WTC11 (cell line): Measurements from ENCODE around the gene ASIC3. TPM values are rescaled to one million over a fixed set of nuclear protein-coding genes. Genes with fewer than 3 reads are reported as not detected.

Source experiments
- ATAC-seq: fragments of 200-7000 bp; cut with Tn5 transposase; 2 replicates; pipeline ENCODE4 v1.10.0; 2021; ENCODE audit warnings: mild to moderate bottlenecking, moderate library complexity
- CTCF ChIA-PET: fragments of 300-600 bp; sonication (Branson Sonifier 250); formaldehyde crosslinking; loops from one replicate; lab custom pipeline; 2021; ENCODE audit warnings: antibody characterized with exemption; lab: Charles Lee
- POLR2A ChIA-PET: fragments of 350-600 bp; sonication (Branson Sonifier 250); formaldehyde crosslinking; loops from one replicate; lab custom pipeline; 2021; ENCODE audit warnings: antibody characterized with exemption; lab: Charles Lee
- DNase-seq: peaks from one replicate; pipeline ENCODE4 v3.0.0; 2021; ENCODE audit warnings: low spot score
- H3K27ac Mint-ChIP-seq: 2 replicates; pipeline ENCODE4 v1.8.0; 2021; ENCODE audit warnings: mixed read lengths
- H3K27me3 Mint-ChIP-seq: 2 replicates; pipeline ENCODE4 v1.8.0; 2021; ENCODE audit warnings: low read depth, mild to moderate bottlenecking, moderate library complexity, mixed read lengths
- H3K36me3 Mint-ChIP-seq: 2 replicates; pipeline ENCODE4 v1.8.0; 2021; ENCODE audit warnings: mixed read lengths
- H3K4me1 Mint-ChIP-seq: 2 replicates; pipeline ENCODE4 v1.8.0; 2022; ENCODE audit warnings: mixed read lengths
- H3K4me3 Mint-ChIP-seq: 2 replicates; pipeline ENCODE4 v1.8.0; 2021; ENCODE audit warnings: mild to moderate bottlenecking, moderate library complexity, mixed read lengths
- H3K9me3 Mint-ChIP-seq: 2 replicates; pipeline ENCODE4 v1.8.0; 2021; ENCODE audit warnings: mixed read lengths
- ATF1 ChIP-seq: sonication (generic); formaldehyde crosslinking; IDR thresholded peaks from 2 replicates; pipeline ENCODE4 v1.8.1; 2023; ENCODE audit warnings: mild to moderate bottlenecking, moderate library complexity, missing genetic modification reagents
- CREM ChIP-seq: sonication (generic); formaldehyde crosslinking; IDR thresholded peaks from 2 replicates; pipeline ENCODE4 v1.8.1; 2022; ENCODE audit warnings: mild to moderate bottlenecking, missing genetic modification reagents, moderate library complexity
- ELF4 ChIP-seq: sonication (generic); formaldehyde crosslinking; IDR thresholded peaks from 2 replicates; pipeline ENCODE4 v1.8.1; 2022; ENCODE audit warnings: low read depth, mild to moderate bottlenecking, moderate library complexity, missing genetic modification reagents
- EMX1 ChIP-seq: fragments of 250-450 bp; sonication (Bioruptor Pico); IDR thresholded peaks from 2 replicates; pipeline ENCODE4 v1.8.0; 2021; ENCODE audit warnings: mild to moderate bottlenecking
- ERG ChIP-seq: fragments of 250-450 bp; sonication (Bioruptor Pico); IDR thresholded peaks from 2 replicates; pipeline ENCODE4 v1.8.0; 2021; ENCODE audit warnings: mild to moderate bottlenecking
- FOXJ3 ChIP-seq: sonication (generic); formaldehyde crosslinking; IDR thresholded peaks from 2 replicates; pipeline ENCODE4 v1.9.0; 2021; ENCODE audit warnings: missing genetic modification reagents, mild to moderate bottlenecking, borderline replicate concordance
- FOXP1 ChIP-seq: sonication (generic); formaldehyde crosslinking; IDR thresholded peaks from 2 replicates; pipeline ENCODE4 v1.8.0; 2022; ENCODE audit warnings: missing genetic modification reagents, mild to moderate bottlenecking, moderate library complexity, borderline replicate concordance
- FOXP4 ChIP-seq: sonication (generic); formaldehyde crosslinking; IDR thresholded peaks from 2 replicates; pipeline ENCODE4 v1.8.0; 2022; ENCODE audit warnings: mild to moderate bottlenecking, missing genetic modification reagents
- GABPB1 ChIP-seq: sonication (generic); formaldehyde crosslinking; IDR thresholded peaks from 2 replicates; pipeline ENCODE4 v1.8.1; 2023; ENCODE audit warnings: mild to moderate bottlenecking, missing genetic modification reagents
- PRRX2 ChIP-seq: fragments of 250-450 bp; sonication (Bioruptor Pico); IDR thresholded peaks from 2 replicates; pipeline ENCODE4 v1.8.0; 2021; ENCODE audit warnings: mild to moderate bottlenecking
- TEAD1 ChIP-seq: sonication (generic); formaldehyde crosslinking; IDR thresholded peaks from 2 replicates; pipeline ENCODE4 v1.8.0; 2022; ENCODE audit warnings: mild to moderate bottlenecking, missing genetic modification reagents
- ZNF263 ChIP-seq: sonication (generic); formaldehyde crosslinking; IDR thresholded peaks from 2 replicates; pipeline ENCODE4 v1.8.1; 2022; ENCODE audit warnings: low read depth, mild to moderate bottlenecking, moderate library complexity, missing genetic modification reagents
- total RNA-seq: library from RNA; stranded (reverse); gene quantifications from 3 replicates; pipeline ENCODE4 v1.2.3, GENCODE V29; 2021

Gene ASIC3
- total RNA-seq, 1 experiment from 2014 or later: 5.5 TPM

- TF ChIP-seq ATF1 (CRISPR knock-in tag): no peak
- no peak for TF ChIP-seq FOXJ3 (CRISPR knock-in tag)
- no peak for TF ChIP-seq PRRX2
Measured at GRCh38 chr7:151058781-151059366, 10.5 kb downstream of the ASIC3 start (continued).

- ChIA-PET POLR2A (interaction anchor here (1.1 kb wide), 1 partner anchor 21 kb away, joined by 3 read pairs; the partner anchor contains the start of gene FASTK), CTCF (interaction anchor here (1.0 to 3.5 kb wide), 8 partner anchors 8 to 97 kb away, joined by 3 to 12 read pairs (median 6); partner anchors contain the start of gene FASTK)
- Mint-ChIP-seq H3K4me3 (peak within 1 kb of the TSS; percentile 98), H3K27me3 (peaks cover 7% of the 10 kb centered on the region), H3K9me3 (no peaks in the 10 kb centered on the region), H3K36me3 (no peaks in the 10 kb centered on the region; the same call in 1 of the 2 replicates), H3K4me1 (peaks cover 43% of the 10 kb centered on the region), H3K27ac (peak within 1 kb of the TSS; percentile 93)
- TF ChIP-seq GABPB1 (no peak), ELF4 (CRISPR knock-in tag) (no peak), FOXP1 (CRISPR knock-in tag) (0 out of 2 replicates have a peak, but pooled peaks have one; percentile 16)
- ATAC-seq (no peak), DNase-seq (peak; percentile 76)
Measured at GRCh38 chr7:151059367-151060112, 11.2 kb downstream of the ASIC3 start, which contains the start of gene SLC4A2. TSS of gene SLC4A2 (plus strand) at chr7:151059589. CDS start at chr7:151061988, 2,399 bp downstream.

GRCh38 chr7:151060113-151060415, 11.7 kb downstream of the ASIC3 start:
- no peak for TF ChIP-seq ERG
- 0 out of 2 replicates have a peak, but pooled peaks have one; percentile 39 for TF ChIP-seq CREM (CRISPR knock-in tag)
- TF ChIP-seq ZNF263 (CRISPR knock-in tag): 0 out of 2 replicates have a peak, but pooled peaks have one; percentile 20
- H3K9me3 Mint-ChIP-seq: no peaks in the 10 kb centered on the region
- H3K4me1 Mint-ChIP-seq: peaks cover 43% of the 10 kb centered on the region
- DNase-seq (peak; percentile 36), ATAC-seq (no peak)
- no peaks in the 10 kb centered on the region; the same call in 1 of the 2 replicates for H3K36me3 Mint-ChIP-seq
- peak overlapping the region; percentile 83 for H3K4me3 Mint-ChIP-seq
- ChIA-PET CTCF (interaction anchor here (0.8 to 3.5 kb wide), 6 partner anchors 9 to 51 kb away, joined by 3 to 12 read pairs (median 6); partner anchors contain the start of gene FASTK), POLR2A (no interaction called here)
- H3K27me3 Mint-ChIP-seq: peaks cover 7% of the 10 kb centered on the region
- H3K27ac Mint-ChIP-seq: no peak overlapping the region

- DNase-seq (no peak), ATAC-seq (no peak)
- Mint-ChIP-seq H3K4me1 (peaks cover 43% of the 10 kb centered on the region), H3K27me3 (peaks cover 7% of the 10 kb centered on the region), H3K9me3 (no peaks in the 10 kb centered on the region), H3K27ac (no peak overlapping the region), H3K36me3 (peaks cover 5% of the 10 kb centered on the region)
- POLR2A ChIA-PET: no interaction called here
- TF ChIP-seq EMX1 (CRISPR knock-in tag): no peak
- TF ChIP-seq, all 79 proteins: peak for 0
- CTCF ChIA-PET: interaction anchor here (0.5 to 3.5 kb wide), 10 partner anchors 10 to 190 kb away, joined by 3 to 12 read pairs (median 3); partner anchors contain the start of gene FASTK
- H3K4me3 Mint-ChIP-seq: peak overlapping the region; percentile 83
Measured at GRCh38 chr7:151060416-151061212, 12.3 kb downstream of the ASIC3 start.

GRCh38 chr7:151061213-151062110, 13.1 kb downstream of the ASIC3 start:
- DNase-seq (peak; percentile 35), ATAC-seq (no peak)
- H3K9me3 Mint-ChIP-seq: no peaks in the 10 kb centered on the region
- H3K4me1 Mint-ChIP-seq: peaks cover 38% of the 10 kb centered on the region
- 0 out of 2 replicates have a peak overlapping the region, but pooled peaks have one; percentile 57 for H3K27ac Mint-ChIP-seq
- TF ChIP-seq FOXP4 (CRISPR knock-in tag) (no peak), TEAD1 (CRISPR knock-in tag) (0 out of 2 replicates have a peak, but pooled peaks have one; percentile 10)
- ChIA-PET POLR2A (interaction anchor here (1.3 to 2.3 kb wide), 8 partner anchors 11 to 166 kb away, joined by 4 to 13 read pairs (median 9); partner anchors contain the start of genes ABCB8, ABCF2, FASTK and TMUB1), CTCF (interaction anchor here (0.5 to 3.5 kb wide), 30 partner anchors 11 to 189 kb away, joined by 3 to 36 read pairs (median 6); partner anchors contain the start of genes ABCB8, FASTK and H2BK1)
- H3K4me3 Mint-ChIP-seq: peak overlapping the region; percentile 83
- H3K27me3 Mint-ChIP-seq: peaks cover 4% of the 10 kb centered on the region
- H3K36me3 Mint-ChIP-seq: peaks cover 6% of the 10 kb centered on the region
